Measurements from ENCODE around the gene BOK. TPM values are rescaled to one million over a fixed set of nuclear protein-coding genes. Genes with fewer than 3 reads are reported as not detected.

BOK gene
- total and polyA plus RNA-seq, 2 of the 4 experiments (the other 2 are of a cell fraction), result 13.3 to 34.4 TPM

- BruUV-seq (replicated peaks), result no TSS peak
- intact Hi-C loops (cut with micrococcal nuclease), result no loop called here
- H2AFZ ChIP-seq (replicated peaks; ENCODE audit: low read length, poor library complexity), result no peak overlapping the region
- TF ChIP-seq MAZ (IDR thresholded peaks at IDR 0.05; ENCODE audit: borderline replicate concordance, low read depth, low read length), result no peak
- no peak for TF ChIP-seq NFE2L2 (IDR thresholded peaks at IDR 0.05; ENCODE audit: low read depth, low read length)
- no peak for TF ChIP-seq USF2 (IDR thresholded peaks at IDR 0.05; ENCODE audit: low read depth, low read length)
- TF ChIP-seq CHD1 (IDR thresholded peaks at IDR 0.05; ENCODE audit: low read depth, low read length), result no peak
- TF ChIP-seq BHLHE40 (IDR thresholded peaks at IDR 0.05; ENCODE audit: low read depth, low read length), result no peak
- TF ChIP-seq ELK1 (IDR thresholded peaks at IDR 0.05; ENCODE audit: borderline replicate concordance, low read depth, low read length), result no peak
- no peak for TF ChIP-seq FOS (IDR thresholded peaks at IDR 0.05; ENCODE audit: low read depth, low read length)
- TF ChIP-seq RAD21 (IDR thresholded peaks at IDR 0.05; ENCODE audit: low read length), result no peak
- TF ChIP-seq CTCF (conservative IDR thresholded peaks at IDR 0.05; ENCODE audit: low read depth, low read length), result no peak
- no peak for TF ChIP-seq SMC3 (IDR thresholded peaks at IDR 0.05; ENCODE audit: low read depth, low read length)
- no peak for TF ChIP-seq RCOR1 (IDR thresholded peaks at IDR 0.05; ENCODE audit: insufficient replicate concordance, low read length)
- no peak for TF ChIP-seq RFX5 (IDR thresholded peaks at IDR 0.05; ENCODE audit: low read depth, low read length)
- no peak for TF ChIP-seq MXI1 (IDR thresholded peaks at IDR 0.05; ENCODE audit: borderline replicate concordance, low read depth, low read length)
- no peak for TF ChIP-seq CEBPB (IDR thresholded peaks at IDR 0.05; ENCODE audit: low read depth, low read length)
- no peak for TF ChIP-seq MAFK (IDR thresholded peaks at IDR 0.05; ENCODE audit: low read depth, low read length)
- TF ChIP-seq POLR2A (IDR thresholded peaks at IDR 0.05; ENCODE audit: low read depth, low read length), result no peak
- H2BK5ac ChIP-seq (ENCODE audit: low read depth, low read length, poor library complexity, severe bottlenecking), result no peak overlapping the region
- H3K9ac ChIP-seq (ENCODE audit: low read depth, low read length), result no peak overlapping the region
- ChIA-PET CTCF (no interaction called here), POLR2A (ENCODE audit: unreplicated experiment) (no interaction called here)
- no peak overlapping the region for H3K27ac ChIP-seq (ENCODE audit: insufficient read depth, low read length)
- H2BK15ac ChIP-seq (ENCODE audit: low read depth, low read length), result no peak overlapping the region
- DNase-seq (no peak), ATAC-seq (ENCODE audit: low read depth) (no peak)
- no peak overlapping the region for H3K4me3 ChIP-seq (ENCODE audit: insufficient read depth, low read depth, low read length)
- no peak overlapping the region for H3K4me2 ChIP-seq (ENCODE audit: low read depth, low read length)
- dilution Hi-C loops (cut with HindIII; ENCODE audit: low sequenced_read_pairs, unreplicated experiment), result no loop called here
- no peak overlapping the region for H3K18ac ChIP-seq (ENCODE audit: low read depth, low read length)
- no peak overlapping the region for H4K5ac ChIP-seq (ENCODE audit: low read depth, low read length)
- H2BK120ac ChIP-seq (ENCODE audit: low read depth, low read length), result no peak overlapping the region
- no peak overlapping the region for H2BK20ac ChIP-seq (ENCODE audit: low read depth, low read length)
- in situ Hi-C loops (cut with MboI; ENCODE audit: low sequenced_read_pairs), result no loop called here
- peaks cover 39% of the 10 kb centered on the region for H3K36me3 ChIP-seq (ENCODE audit: control insufficient read depth, insufficient read depth, low read length)
- 100% methylated on average over 2 of the region's 6 CpGs; no CpG with 5 or more reads in 1 of the 2 experiments for WGBS, 2 experiments (ENCODE audit: extremely low coverage in 2 of 2, insufficient read length in 1 of 2)
- H3K9me1 ChIP-seq (ENCODE audit: insufficient read depth, low read length), result no peaks in the 10 kb centered on the region
- H4K8ac ChIP-seq (ENCODE audit: low read depth in 2 of 2, low read length in 2 of 2), result no peak overlapping the region
- no peak overlapping the region for H4K91ac ChIP-seq (ENCODE audit: insufficient read depth, low read depth, low read length)
- H3K23ac ChIP-seq (ENCODE audit: low read depth, low read length), result no peak overlapping the region
- no peak overlapping the region for H2AK5ac ChIP-seq (ENCODE audit: low read depth, low read length)
- no peaks in the 10 kb centered on the region for H4K20me1 ChIP-seq (ENCODE audit: insufficient read depth, low read length)
- H2AK9ac ChIP-seq (replicated peaks; ENCODE audit: low read depth, low read length, poor library complexity), result no peak overlapping the region
- H3K14ac ChIP-seq (replicated peaks; ENCODE audit: low read depth, low read length), result no peak overlapping the region
- H3K9me3 ChIP-seq (ENCODE audit: control insufficient read depth, insufficient read depth, low read length), result no peaks in the 10 kb centered on the region
- no peaks in the 10 kb centered on the region; the same call in 1 of the 2 replicates for H3K4me1 ChIP-seq (ENCODE audit: control insufficient read depth, insufficient read depth, low read length)
- peaks cover 8 to 18% of the 10 kb centered on the region in 2 experiments; a peak in 2 of 4 replicates for H3K79me1 ChIP-seq (ENCODE audit: low read depth in 1 of 2, low read length in 2 of 2)
- H3K27me3 ChIP-seq (ENCODE audit: control insufficient read depth, insufficient read depth, low read length), result no peaks in the 10 kb centered on the region
- H3K56ac ChIP-seq (ENCODE audit: extremely low read depth, insufficient read depth, low read length), result no peak overlapping the region
- no peak overlapping the region for H3K4ac ChIP-seq (ENCODE audit: low read depth, low read length)
These were observed 39.0 kb downstream of the BOK start for GRCh38 chr2:241597561-241597960.
